NCI-H1417 (cell line): Measurements from ENCODE around the gene ATM.
A peak's percentile ranks its signal among the peaks of the same experiment; 100 is the strongest.
"Not testable (repeated sequence)": the region's sequence is repeated elsewhere in the genome, so short reads cannot be mapped to it uniquely, and the experiment has no call there.

Source experiments
- DNase-seq, 3 experiments: peaks; one replicate each; lab custom pipeline; 2025; lab: John Stamatoyannopoulos, UW

ATM gene

DNA sequence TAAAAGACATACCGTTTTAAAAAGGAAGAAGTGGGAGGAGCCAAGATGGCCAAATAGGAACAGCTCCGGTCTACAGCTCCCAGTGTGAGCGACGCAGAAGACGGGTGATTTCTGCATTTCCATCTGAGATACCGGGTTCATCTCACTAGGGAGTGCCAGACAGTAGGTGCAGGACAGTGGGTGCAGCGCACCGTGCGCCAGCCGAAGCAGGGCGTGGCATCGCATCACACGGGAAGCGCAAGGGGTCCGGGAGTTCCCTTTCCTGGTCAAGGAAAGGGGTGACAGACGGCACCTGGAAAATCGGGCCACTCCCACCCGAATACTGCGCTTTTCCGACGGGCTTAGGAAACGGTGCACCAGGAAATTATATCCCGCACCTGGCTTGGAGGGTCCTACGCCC is 150.6 kb downstream of the ATM start:
- DNase-seq = not testable (repeated sequence)

- DNase-seq = no peak
These were observed 165.7 kb downstream of the ATM start for GRCh38 chr11:108388576-108388975.

DNA sequence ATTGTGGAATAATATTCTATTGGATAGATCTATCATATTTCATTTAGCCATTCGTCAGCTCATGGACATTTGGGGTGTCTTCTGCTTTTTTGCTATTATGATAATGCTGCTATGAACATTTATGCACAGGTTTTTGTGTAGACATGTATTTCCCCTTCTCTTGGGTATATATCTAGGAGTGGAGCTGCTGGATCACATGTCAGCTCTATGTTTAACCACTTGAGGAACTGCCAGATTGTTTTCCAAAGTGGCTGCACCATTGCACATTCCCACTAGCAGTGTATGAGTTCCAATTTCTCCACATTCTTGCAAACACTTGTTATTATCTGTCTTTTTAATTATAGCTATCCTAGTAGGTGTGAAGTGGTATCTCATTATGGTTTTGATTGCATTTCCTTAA is 169.5 kb downstream of the ATM start:
- DNase-seq = no peak

GRCh38 chr11:108393046-108393445 is 170.2 kb downstream of the ATM start:
- DNase-seq = no peak

DNA sequence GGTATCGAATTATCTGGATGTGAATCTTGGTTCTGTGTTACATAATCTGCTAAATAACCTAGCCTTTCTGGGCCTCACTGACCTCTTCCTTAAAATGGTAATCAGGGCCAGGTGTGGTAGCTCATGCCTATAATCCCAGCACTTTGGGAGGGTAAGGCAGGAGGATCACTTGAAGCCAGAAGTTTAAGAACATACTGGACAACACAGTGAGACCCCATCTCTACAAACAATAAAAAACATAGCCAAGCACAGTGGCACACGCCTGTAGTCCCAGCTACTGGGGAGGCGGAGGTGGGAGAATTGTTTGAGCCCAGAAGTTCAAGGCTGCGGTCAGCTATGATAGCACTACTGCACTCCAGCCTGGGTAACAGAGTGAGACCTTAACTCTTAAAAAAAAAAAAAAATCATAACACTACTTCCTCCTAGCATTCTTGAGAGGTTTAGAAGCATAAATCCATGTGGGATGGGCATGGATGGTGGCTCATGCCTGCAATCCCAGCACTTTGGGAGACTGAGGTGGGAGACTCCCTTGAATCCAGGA is 171.9 kb downstream of the ATM start:
- DNase-seq = no peak

DNA sequence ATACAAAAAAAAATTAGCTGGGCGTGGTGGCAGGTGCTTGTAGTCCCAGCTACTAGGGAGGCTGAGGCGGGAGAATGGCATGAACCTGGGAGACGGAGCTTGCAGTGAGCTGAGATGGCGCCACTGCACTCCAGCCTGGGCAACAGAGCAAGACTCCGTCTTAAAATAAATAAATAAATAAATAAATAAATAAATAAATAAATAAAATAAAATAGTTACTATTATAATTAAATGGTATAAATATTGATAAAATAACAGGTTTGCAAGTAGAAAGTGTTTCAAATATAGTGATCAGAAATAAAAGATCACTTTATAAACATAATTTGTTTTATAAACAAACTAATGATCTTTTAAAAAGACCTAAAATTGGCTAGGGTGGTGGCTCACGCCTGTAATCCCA is 173.8 kb downstream of the ATM start:
- not testable (repeated sequence) for DNase-seq

DNA sequence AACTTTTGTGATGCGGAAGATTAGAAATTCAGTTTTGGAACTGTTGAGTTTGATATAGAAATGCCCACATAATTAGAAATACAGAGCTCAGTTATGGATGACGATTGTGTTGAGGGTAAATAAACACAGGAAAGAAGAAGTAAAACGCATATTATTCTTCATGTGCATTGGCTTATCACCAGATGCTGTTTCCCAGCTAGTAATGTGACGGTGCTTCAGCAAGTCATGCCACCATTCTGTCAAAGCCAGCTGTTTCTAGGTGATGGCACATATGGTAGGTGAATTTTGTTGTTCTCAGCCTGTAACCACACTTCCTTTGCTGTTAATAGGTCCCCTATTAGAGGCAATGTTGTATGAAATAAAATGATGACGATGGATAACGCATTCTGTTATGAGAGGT is 175.6 kb downstream of the ATM start:
- no peak for DNase-seq

DNA sequence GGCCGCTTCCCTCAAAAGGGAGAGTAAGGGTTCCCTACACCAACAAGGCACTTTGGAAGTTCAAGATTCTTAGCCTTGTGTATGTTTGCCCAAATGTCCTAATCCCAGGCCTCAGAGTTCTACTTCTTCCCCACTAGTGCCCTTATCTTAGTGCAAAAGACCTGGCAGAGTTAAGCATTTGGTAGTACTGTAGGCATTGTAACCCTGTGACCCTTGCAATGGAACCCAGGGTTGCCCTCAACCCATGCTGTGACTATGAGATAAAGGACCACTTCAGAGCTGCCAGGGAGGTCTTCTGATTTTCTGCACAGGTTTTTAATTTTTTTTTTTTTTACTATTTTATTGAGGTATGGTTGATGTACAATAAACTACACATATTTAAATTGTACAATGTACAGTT is 179.4 kb downstream of the ATM start:
- no peak for DNase-seq

DNA sequence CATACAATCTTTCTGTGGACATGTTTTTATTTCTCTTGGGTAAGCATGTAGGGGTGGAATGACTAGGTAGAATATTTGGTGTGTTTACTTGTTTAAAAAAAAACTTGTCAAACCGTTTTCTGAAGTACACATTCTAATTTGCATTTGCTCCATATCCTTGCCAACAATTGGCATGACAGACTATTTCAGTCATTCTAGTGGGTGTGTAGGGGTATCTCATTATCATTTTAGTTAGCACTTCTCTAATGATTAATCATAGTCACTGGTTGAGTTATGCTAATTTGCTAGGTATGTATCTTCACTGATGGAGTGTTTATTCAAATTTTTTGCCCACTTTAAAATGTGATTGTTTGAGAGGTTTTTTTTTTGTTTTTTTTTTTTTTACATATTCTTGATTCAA is 180.2 kb downstream of the ATM start:
- DNase-seq = no peak

DNA sequence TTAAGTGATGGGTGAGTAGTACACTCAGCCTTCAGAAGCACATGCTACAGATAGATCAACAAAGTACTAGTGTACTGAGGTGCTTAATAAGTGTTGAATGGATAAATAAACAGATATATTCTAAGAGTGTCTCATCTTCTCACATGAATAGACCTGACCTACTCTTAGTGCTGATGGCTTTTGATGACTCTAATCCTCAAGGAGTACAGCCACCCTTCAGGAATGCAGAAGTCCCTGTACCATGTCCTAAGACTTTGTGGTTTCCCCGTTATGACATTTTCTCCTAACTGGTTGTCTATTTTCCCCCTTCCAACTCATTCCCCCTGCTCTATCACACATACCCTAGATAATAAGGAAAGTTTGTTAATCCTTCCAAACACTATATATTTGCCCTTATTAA is 182.8 kb downstream of the ATM start:
- no peak for DNase-seq

DNA sequence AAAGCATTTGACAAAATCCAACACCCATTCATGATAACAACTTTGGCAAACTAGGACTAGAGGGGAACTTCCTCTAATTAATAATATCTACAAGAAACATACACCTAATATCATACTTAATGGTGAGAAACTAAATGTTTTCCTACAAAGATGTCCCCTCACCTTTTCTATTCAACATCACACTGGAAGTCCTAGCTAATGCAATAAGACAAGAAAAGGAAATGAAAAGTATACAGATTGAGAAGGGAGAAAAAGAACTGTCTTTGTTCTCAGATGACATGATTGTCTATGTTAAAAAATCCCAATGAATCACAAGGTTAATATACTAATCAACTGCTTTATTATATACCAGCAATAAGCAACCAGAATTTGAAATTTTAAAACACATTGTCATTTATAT is 192.1 kb downstream of the ATM start:
- no peak for DNase-seq

- peak in 1 of 3 experiments; percentile 16 for DNase-seq
These were observed 194.7 kb downstream of the ATM start for GRCh38 chr11:108417551-108417950.
